Measurements from ENCODE around the gene NEUROD4.

- TF ChIP-seq POLR2A (IDR thresholded peaks at IDR 0.05; ENCODE audit: low read depth, low read length), result no peak
- TF ChIP-seq MAX (IDR thresholded peaks at IDR 0.05; ENCODE audit: low read depth, low read length), result no peak
- no peak for TF ChIP-seq ZNF274 (IDR thresholded peaks at IDR 0.05; ENCODE audit: insufficient read depth, insufficient read length)
- TF ChIP-seq CTCF (IDR thresholded peaks at IDR 0.05 in 2 of 3, conservative IDR thresholded peaks at IDR 0.05 in 1 of 3; ENCODE audit: control insufficient read depth in 2 of 3, extremely low read depth in 1 of 3, insufficient read depth in 1 of 3, low read depth in 3 of 3, low read length in 3 of 3), result no peak
- no peak; a peak in 1 of 4 replicates for TF ChIP-seq EP300 (IDR thresholded peaks at IDR 0.05; ENCODE audit: borderline replicate concordance in 1 of 2, control insufficient read depth in 1 of 2, low read depth in 2 of 2, low read length in 2 of 2)
- TF ChIP-seq BCLAF1 (IDR thresholded peaks at IDR 0.05), result no peak
- TF ChIP-seq SREBF2 (IDR thresholded peaks at IDR 0.05; ENCODE audit: low read length), result no peak
- TF ChIP-seq GABPA (IDR thresholded peaks at IDR 0.05; ENCODE audit: low read depth), result no peak
- no peak for TF ChIP-seq MXI1 (IDR thresholded peaks at IDR 0.05; ENCODE audit: low read depth, low read length)
- no peak for TF ChIP-seq SMAD1 (IDR thresholded peaks at IDR 0.05; ENCODE audit: low read depth, partially characterized antibody)
- no peak for TF ChIP-seq RAD21 (IDR thresholded peaks at IDR 0.05; ENCODE audit: insufficient read depth, low read depth, low read length)
- no peak for TF ChIP-seq HCFC1 (IDR thresholded peaks at IDR 0.05; ENCODE audit: low read length)
- no peak for TF ChIP-seq POLR2AphosphoS5 (IDR thresholded peaks at IDR 0.05; ENCODE audit: low read length)
- TF ChIP-seq ETV6 (conservative IDR thresholded peaks at IDR 0.05 in 1 of 2, IDR thresholded peaks at IDR 0.05 in 1 of 2; ENCODE audit: borderline replicate concordance in 1 of 2, low read depth in 1 of 2), result peak in 1 of 2 experiments; percentile 57; a peak in 1 of 4 replicates
These were observed 40.7 kb downstream of the NEUROD4 start for GRCh38 chr12:55060470-55060869.

Measured in GM12878 (cell line).